NCI-H187 treated with DMSO at 0.1 percent for 48 hours (cell line): ENCODE measurements around the gene PTPRD.

ENCODE experiments used
- DNase-seq: peaks from one replicate; lab custom pipeline; 2025; lab: John Stamatoyannopoulos, UW

Gene PTPRD

DNA sequence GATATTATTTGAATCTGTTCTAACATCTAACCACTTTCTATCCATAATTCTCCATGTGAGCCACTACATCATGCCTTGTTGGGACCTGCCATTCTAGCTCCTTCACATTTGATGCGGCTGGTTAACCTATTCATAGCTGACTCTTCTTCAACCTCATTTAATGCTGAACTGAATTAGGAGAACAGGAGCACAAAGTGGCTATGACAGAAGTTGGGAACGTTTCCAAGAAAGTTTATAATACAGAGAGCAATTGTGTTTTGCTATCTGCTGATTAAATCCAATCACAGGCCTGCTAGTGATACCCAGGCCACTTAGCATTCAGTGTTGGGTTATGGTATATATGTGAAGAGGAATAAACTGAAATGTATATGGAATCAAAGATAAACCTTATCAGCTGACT lies 440.3 kb downstream of the PTPRD start:
- no peak for DNase-seq

- no peak for DNase-seq
Measured at GRCh38 chr9:10168241-10168640, 444.6 kb downstream of the PTPRD start.

- DNase-seq, result no peak
Measured at GRCh38 chr9:10148796-10149195, 464.0 kb downstream of the PTPRD start.

- no peak for DNase-seq
Measured at GRCh38 chr9:10146517-10147331, 466.1 kb downstream of the PTPRD start.

GRCh38 chr9:10144355-10144754 lies 468.4 kb downstream of the PTPRD start:
- DNase-seq, result no peak

DNA sequence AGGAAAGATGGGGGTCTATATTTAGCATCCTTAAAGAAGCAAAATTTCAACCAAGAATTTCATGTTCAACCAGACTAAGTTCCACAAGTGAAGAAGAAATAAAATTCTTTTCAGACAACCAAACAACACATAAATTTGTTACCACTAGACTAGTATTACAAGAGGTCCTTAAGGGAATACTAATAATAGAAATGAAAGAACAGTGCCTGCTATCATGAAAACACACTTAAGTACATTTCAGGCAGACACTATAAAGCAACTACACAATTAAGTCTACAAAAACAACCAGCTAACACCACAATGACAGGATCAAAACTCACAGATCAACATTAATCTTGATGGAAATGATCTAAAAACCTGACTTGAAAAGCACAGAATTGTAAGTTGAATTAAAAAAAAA lies 477.2 kb downstream of the PTPRD start:
- DNase-seq, result no peak

DNA sequence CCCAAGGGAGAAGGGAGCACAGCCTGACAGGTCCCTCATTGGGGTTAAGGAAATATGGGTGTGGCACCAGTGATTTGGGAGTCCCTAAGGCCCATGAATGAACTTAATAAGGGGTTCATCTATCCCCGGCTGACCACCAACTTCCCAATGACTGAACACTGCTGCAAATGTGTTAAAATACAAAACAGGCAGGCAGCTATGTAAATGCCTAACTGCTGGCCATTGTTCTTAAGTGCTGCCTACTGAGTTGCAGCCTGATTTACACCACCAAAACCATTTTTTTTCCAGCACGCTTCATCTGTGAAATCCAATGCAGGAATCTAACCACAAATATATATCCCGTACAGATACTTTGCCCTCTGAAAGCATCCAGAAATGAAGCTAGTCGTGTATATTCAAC lies 478.5 kb downstream of the PTPRD start:
- DNase-seq, result no peak

DNA sequence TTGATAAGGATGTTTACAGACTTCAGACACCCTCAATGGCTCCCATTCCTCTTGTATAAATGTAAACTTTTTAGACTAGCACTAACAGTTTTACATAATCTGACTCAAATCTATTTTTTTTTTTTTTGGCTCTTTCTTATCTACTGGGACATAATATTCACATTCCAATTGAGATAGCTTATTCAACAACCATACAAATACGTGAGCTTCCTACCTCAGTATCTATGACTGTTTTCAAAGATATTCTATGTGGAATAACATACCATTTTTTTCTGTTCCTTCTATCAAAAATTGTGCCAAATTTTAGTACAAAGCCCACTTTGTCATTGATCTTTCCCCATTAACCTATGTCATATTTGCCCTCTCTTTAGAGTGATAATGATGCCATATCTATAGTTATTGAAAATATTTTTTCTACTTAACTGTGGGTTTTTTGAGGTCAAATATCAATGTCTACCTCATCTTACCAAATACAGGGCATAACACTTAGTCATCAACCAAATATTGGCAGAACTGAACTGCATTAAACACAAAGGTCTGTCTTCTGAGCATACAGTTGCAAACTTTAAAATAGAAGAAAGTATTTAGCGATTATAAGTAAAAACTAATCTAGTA lies 482.6 kb downstream of the PTPRD start:
- DNase-seq, result no peak

DNA sequence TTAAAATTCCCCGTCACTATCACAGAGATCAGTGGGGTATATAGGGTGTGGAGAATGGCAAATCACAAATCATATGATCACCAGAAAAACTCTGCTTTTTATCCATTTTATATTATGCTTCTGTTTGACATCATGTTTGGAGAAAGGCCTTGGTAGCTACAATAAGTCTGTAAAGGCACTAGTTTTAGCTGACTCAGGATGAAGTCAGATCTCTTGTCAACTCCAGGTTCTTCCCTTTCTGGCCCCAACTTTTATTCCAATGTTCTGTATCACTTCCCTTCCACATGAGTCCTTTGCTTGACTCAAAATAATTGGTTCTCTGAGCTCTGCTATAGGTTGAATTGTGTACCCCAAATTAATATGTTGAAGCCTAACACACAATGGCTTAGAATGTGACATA lies 484.9 kb downstream of the PTPRD start:
- no peak for DNase-seq

- no peak for DNase-seq
Measured at GRCh38 chr9:10112798-10113197, 500.0 kb downstream of the PTPRD start.

DNA sequence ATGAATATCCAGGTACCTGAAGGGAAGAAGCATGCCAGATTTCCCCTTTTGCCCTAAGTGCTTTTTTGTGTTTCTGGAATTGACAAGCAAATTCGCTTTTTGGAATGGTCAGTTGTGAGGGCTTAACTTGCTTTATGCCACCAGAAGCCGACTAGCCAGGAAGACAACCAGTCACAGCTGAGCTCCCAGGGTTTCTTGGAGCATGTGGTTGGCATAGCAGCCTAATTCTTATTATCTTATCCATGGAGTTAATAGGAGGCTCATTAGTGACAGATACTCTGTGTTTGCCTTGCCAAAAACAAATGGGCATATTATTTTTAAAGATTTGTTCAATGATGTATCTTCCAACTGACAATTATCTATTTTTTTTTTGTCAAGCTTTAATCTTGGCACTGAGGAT lies 500.7 kb downstream of the PTPRD start:
- no peak for DNase-seq

DNA sequence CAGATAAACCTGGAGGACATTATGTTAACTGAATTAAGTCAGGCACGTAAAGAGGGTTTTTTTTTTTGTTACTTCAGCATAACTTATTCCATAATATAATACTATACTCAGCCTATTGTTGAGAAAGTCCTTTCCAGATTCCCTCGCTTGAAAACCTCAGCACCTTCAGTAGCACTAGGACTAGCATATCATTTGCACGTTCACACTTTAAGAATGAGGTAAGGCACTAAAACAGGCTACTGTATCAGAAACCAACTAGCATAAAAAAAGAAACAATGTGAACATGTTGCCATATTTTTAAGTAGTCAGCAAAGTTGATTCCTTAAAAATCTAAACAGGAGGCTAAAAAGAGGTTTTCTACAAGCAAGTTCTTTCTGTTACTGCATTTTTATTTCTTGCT lies 504.0 kb downstream of the PTPRD start:
- DNase-seq, result no peak

DNA sequence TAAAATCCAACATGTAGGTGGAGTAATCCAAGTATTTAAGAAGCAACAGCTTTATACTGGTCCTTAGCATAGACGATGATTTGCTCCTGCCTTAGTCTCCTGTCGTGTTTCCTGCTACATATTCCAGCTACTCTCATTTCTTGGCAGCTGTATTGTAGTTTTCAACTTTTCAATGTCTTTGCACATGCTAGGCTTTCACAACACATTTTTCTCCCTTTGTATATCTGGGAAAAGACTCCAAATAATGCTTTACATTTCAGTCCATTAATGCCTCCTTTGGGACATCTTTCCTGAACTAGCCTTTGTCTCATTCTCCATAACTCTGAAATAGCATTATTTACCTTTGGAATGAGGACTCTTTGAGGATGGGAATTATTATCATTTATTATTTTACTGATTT lies 508.0 kb downstream of the PTPRD start:
- DNase-seq, result no peak

DNA sequence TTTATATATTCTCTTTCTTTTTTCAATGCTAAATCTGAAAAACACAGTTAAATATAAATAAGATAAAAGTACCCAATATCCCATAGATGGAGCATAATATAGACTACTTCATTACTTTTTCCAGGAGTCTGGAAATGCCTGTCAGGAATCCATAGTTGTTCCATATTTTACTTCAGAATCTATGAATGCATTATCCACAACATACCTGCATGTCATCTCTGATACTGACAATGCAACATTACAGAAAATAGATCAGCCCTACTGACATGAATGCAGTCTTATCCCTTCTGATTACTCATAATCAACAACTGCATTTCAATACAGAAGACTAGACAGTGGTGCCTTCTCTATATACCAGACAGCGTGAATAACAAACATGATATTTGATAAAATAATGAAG lies 517.6 kb downstream of the PTPRD start:
- DNase-seq, result no peak

- DNase-seq, result no peak
Measured at GRCh38 chr9:10094563-10094962, 518.2 kb downstream of the PTPRD start.

- no peak for DNase-seq
Measured at GRCh38 chr9:10080012-10080411, 532.8 kb downstream of the PTPRD start.

GRCh38 chr9:10079284-10079964 lies 533.4 kb downstream of the PTPRD start:
- no peak for DNase-seq

- no peak for DNase-seq
Measured at GRCh38 chr9:10071579-10071978, 541.2 kb downstream of the PTPRD start.

GRCh38 chr9:10062629-10063395 lies 550.0 kb downstream of the PTPRD start:
- no peak for DNase-seq

DNA sequence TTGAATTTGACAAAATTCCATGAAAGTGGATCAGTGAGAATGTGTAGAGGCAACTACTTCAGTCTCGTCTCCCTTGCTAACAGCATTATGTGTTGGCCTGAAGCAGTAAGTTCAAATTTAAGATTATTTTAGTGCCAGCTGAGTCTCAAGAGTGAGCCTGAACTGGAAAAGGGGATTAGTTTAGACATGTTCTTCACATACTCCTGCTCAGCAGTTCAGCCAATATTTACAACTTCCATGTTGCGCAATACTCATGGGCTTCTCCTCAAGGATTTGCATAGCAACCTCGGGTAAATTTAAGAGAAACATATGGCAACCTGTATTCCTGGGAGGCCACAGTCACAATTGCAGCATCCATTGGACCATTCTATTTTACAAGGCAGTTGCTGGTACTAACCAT lies 553.8 kb downstream of the PTPRD start:
- no peak for DNase-seq

- DNase-seq, result no peak
Measured at GRCh38 chr9:10055886-10056395, 556.9 kb downstream of the PTPRD start.

GRCh38 chr9:10054456-10054855 lies 558.3 kb downstream of the PTPRD start:
- no peak for DNase-seq
